Choroid plexus epithelial cell (primary cell): ENCODE results near the gene SPG7.

Experiments used
- DNase-seq: peaks from one replicate; pipeline ENCODE4 v3.0.0-alpha.2; 2010; ENCODE audit warnings: low read depth
- H3K4me3 ChIP-seq: 2 replicates; pipeline ENCODE4 v1.5.1; 2011; ENCODE audit warnings: low read depth, mild to moderate bottlenecking, control low read depth, low read length, moderate library complexity
- CTCF ChIP-seq: conservative IDR thresholded peaks from 2 replicates; pipeline ENCODE4 v1.5.1; 2011; ENCODE audit warnings: low read depth, mild to moderate bottlenecking, control low read depth, inconsistent platforms, low read length, moderate library complexity

The SPG7 gene

GRCh38 chr16:89556750-89557689 is 48.8 kb downstream of the SPG7 start:
- peak; percentile 88 for DNase-seq

GRCh38 chr16:89557690-89558490 is 49.7 kb downstream of the SPG7 start:
- TF ChIP-seq CTCF, result no peak
- no peak overlapping the region for H3K4me3 ChIP-seq
- no peak for DNase-seq

More at GRCh38 chr16:89556750-89557689, 48.8 kb downstream of the SPG7 start:
- TF ChIP-seq CTCF, result peak; percentile 94
- H3K4me3 ChIP-seq, result no peak overlapping the region

- no peak for TF ChIP-seq CTCF
- peak; percentile 98 for DNase-seq
- H3K4me3 ChIP-seq, result peak within 1 kb of the TSS; percentile 89
These were observed 52.4 kb downstream of the SPG7 start, which contains the start of gene RPL13 for GRCh38 chr16:89560378-89561141. Gene RPL13, plus strand, starts transcription at chr16:89560682. Its CDS starts 278 bp downstream, at chr16:89560960.

- peak overlapping the region; percentile 89 for H3K4me3 ChIP-seq
- no peak for TF ChIP-seq CTCF
- peak; percentile 29 for DNase-seq
These were observed 53.1 kb downstream of the SPG7 start for GRCh38 chr16:89561142-89561883.

GRCh38 chr16:89561884-89562599 is 53.8 kb downstream of the SPG7 start:
- no peak for TF ChIP-seq CTCF
- peak overlapping the region; percentile 89 for H3K4me3 ChIP-seq
- DNase-seq, result peak; percentile 37

- no peak for TF ChIP-seq CTCF
- DNase-seq, result peak; percentile 60
- H3K4me3 ChIP-seq, result peak overlapping the region; percentile 89
These were observed 54.7 kb downstream of the SPG7 start for GRCh38 chr16:89562939-89563338.
